ENCODE data around the gene HIPK2. TPM values are rescaled to one million over a fixed set of nuclear protein-coding genes. Genes with fewer than 3 reads are reported as not detected.

The HIPK2 gene
- total and polyA plus RNA-seq, 7 donors, result 18.1 to 166 (median 78.5) TPM

- Histone ChIP-seq H3K27ac (no peak overlapping the region), H3K27me3 (ENCODE audit: insufficient read depth in 3 of 3, low read length in 2 of 3) (no peaks in the 10 kb centered on the region), H3K9me3 (no peaks in the 10 kb centered on the region), H3K4me1 (no peaks in the 10 kb centered on the region), H3K36me3 (ENCODE audit: insufficient read depth in 1 of 2, low read depth in 1 of 2) (no peaks in the 10 kb centered on the region), H3K4me3 (no peak overlapping the region)
- no peak for TF ChIP-seq CTCF (IDR thresholded peaks at IDR 0.05)
- no peak for DNase-seq
- intact Hi-C loops (cut with DNase I), result no loop called here
- ATAC-seq, result no peak
- WGBS, 3 donors, result 81 to 89% (median 84%) methylated on average over 9 of the region's 9 CpGs
These were observed 243.7 kb downstream of the HIPK2 start for GRCh38 chr7:139534096-139534495.

GRCh38 chr7:139532636-139533155, 245.1 kb downstream of the HIPK2 start:
- DNase-seq (no peak), ATAC-seq (no peak)
- H3K27ac ChIP-seq, result no peak overlapping the region
- no peaks in the 10 kb centered on the region for H3K4me1 ChIP-seq
- H3K36me3 ChIP-seq (ENCODE audit: insufficient read depth in 1 of 2, low read depth in 1 of 2), result no peaks in the 10 kb centered on the region
- no peaks in the 10 kb centered on the region for H3K9me3 ChIP-seq
- no peak overlapping the region for H3K4me3 ChIP-seq
- intact Hi-C loops (cut with DNase I), result no loop called here
- no peak for TF ChIP-seq CTCF (IDR thresholded peaks at IDR 0.05)
- H3K27me3 ChIP-seq (ENCODE audit: insufficient read depth in 3 of 3, low read length in 2 of 3), result no peaks in the 10 kb centered on the region
- WGBS, 3 donors, result 86 to 90% (median 87%) methylated on average over 6 of the region's 6 CpGs

GRCh38 chr7:139531094-139531493, 246.7 kb downstream of the HIPK2 start:
- H3K4me3 ChIP-seq, result no peak overlapping the region
- H3K4me1 ChIP-seq, result no peaks in the 10 kb centered on the region
- H3K9me3 ChIP-seq, result no peaks in the 10 kb centered on the region
- H3K36me3 ChIP-seq (ENCODE audit: insufficient read depth in 1 of 2, low read depth in 1 of 2), result no peaks in the 10 kb centered on the region
- no peak overlapping the region for H3K27ac ChIP-seq
- no peak for DNase-seq
- no peak for TF ChIP-seq CTCF (IDR thresholded peaks at IDR 0.05)
- WGBS, 3 donors, result 89 to 96% (median 90%) methylated on average over 1 of the region's 1 CpG
- H3K27me3 ChIP-seq (ENCODE audit: insufficient read depth in 3 of 3, low read length in 2 of 3), result no peaks in the 10 kb centered on the region
- ATAC-seq, result no peak
- intact Hi-C loops (cut with DNase I), result no loop called here

- H3K4me3 ChIP-seq, result no peak overlapping the region
- no peak for TF ChIP-seq CTCF (IDR thresholded peaks at IDR 0.05)
- H3K27ac ChIP-seq, result no peak overlapping the region
- WGBS, 3 donors, result 78 to 83% (median 79%) methylated on average over 8 of the region's 8 CpGs
- peaks cover 0 to 11% (median 3%) of the 10 kb centered on the region in 3 donors for H3K27me3 ChIP-seq (ENCODE audit: insufficient read depth in 3 of 3, low read length in 2 of 3)
- intact Hi-C loops (cut with DNase I), result no loop called here
- H3K9me3 ChIP-seq, result no peaks in the 10 kb centered on the region
- H3K36me3 ChIP-seq (ENCODE audit: insufficient read depth in 1 of 2, low read depth in 1 of 2), result no peaks in the 10 kb centered on the region
- ATAC-seq (no peak), DNase-seq (no peak)
- H3K4me1 ChIP-seq, result no peaks in the 10 kb centered on the region
These were observed 250.9 kb downstream of the HIPK2 start for GRCh38 chr7:139526578-139527544.

All from psoas muscle (tissue), 8 donors.